WERI-Rb-1 (cell line): ENCODE results near the gene THUMPD3.

Experiments used
- DNase-seq: peaks from one replicate; pipeline ENCODE4 v3.0.0-alpha.2; 2020
- H3K27ac ChIP-seq: fragments of 250-450 bp; sonication (Bioruptor Pico); 2 replicates; pipeline ENCODE4 v1.5.1; 2020; ENCODE audit warnings: mild to moderate bottlenecking, moderate library complexity
- H3K27me3 ChIP-seq: fragments of 250-450 bp; sonication (Bioruptor Pico); 2 replicates; pipeline ENCODE4 v1.5.1; 2021; ENCODE audit warnings: mild to moderate bottlenecking, low read depth, moderate library complexity; ENCODE audit not compliant: insufficient read depth, severe bottlenecking
- H3K36me3 ChIP-seq: fragments of 250-450 bp; sonication (Bioruptor Pico); 2 replicates; pipeline ENCODE4 v1.5.1; 2020; ENCODE audit warnings: mild to moderate bottlenecking, moderate library complexity
- H3K4me3 ChIP-seq: 2 replicates; pipeline ENCODE4 v1.5.1; 2011; ENCODE audit warnings: low read depth, mild to moderate bottlenecking, control low read depth, low read length
- H3K9me3 ChIP-seq: fragments of 250-450 bp; sonication (Bioruptor Pico); 2 replicates; pipeline ENCODE4 v1.5.1; 2021; ENCODE audit warnings: mild to moderate bottlenecking, moderate library complexity; ENCODE audit not compliant: severe bottlenecking
- CTCF ChIP-seq: IDR thresholded peaks from 2 replicates; pipeline ENCODE4 v1.5.1; 2011; ENCODE audit warnings: low read depth, mild to moderate bottlenecking, control low read depth, inconsistent platforms, low read length

THUMPD3 gene

GRCh38 chr3:9404680-9405079 is 41.8 kb downstream of the THUMPD3 start:
- Histone ChIP-seq H3K9me3 (no peaks in the 10 kb centered on the region), H3K36me3 (peaks cover 9% of the 10 kb centered on the region), H3K27ac (peak overlapping the region; percentile 99), H3K27me3 (no peaks in the 10 kb centered on the region), H3K4me3 (no peak overlapping the region)
- peak; percentile 25; the same call in 1 of the 2 replicates for TF ChIP-seq CTCF
- no peak for DNase-seq

GRCh38 chr3:9405756-9406155 is 42.9 kb downstream of the THUMPD3 start:
- Histone ChIP-seq H3K36me3 (peaks cover 16% of the 10 kb centered on the region), H3K4me3 (no peak overlapping the region), H3K27me3 (no peaks in the 10 kb centered on the region), H3K27ac (peak overlapping the region; percentile 99; the same call in 1 of the 2 replicates), H3K9me3 (no peaks in the 10 kb centered on the region)
- TF ChIP-seq CTCF, result no peak
- no peak for DNase-seq

GRCh38 chr3:9406856-9407626 is 44.2 kb downstream of the THUMPD3 start:
- H3K36me3 ChIP-seq, result peaks cover 13% of the 10 kb centered on the region
- TF ChIP-seq CTCF, result no peak
- H3K9me3 ChIP-seq, result no peaks in the 10 kb centered on the region
- H3K27me3 ChIP-seq, result no peaks in the 10 kb centered on the region
- no peak for DNase-seq
- H3K4me3 ChIP-seq, result no peak overlapping the region
- H3K27ac ChIP-seq, result no peak overlapping the region

GRCh38 chr3:9408061-9408460 is 45.2 kb downstream of the THUMPD3 start:
- Histone ChIP-seq H3K4me3 (no peak overlapping the region), H3K27ac (no peak overlapping the region), H3K27me3 (no peaks in the 10 kb centered on the region), H3K9me3 (no peaks in the 10 kb centered on the region), H3K36me3 (peaks cover 13% of the 10 kb centered on the region)
- DNase-seq, result no peak
- no peak for TF ChIP-seq CTCF

GRCh38 chr3:9408546-9408945 is 45.7 kb downstream of the THUMPD3 start:
- H3K9me3 ChIP-seq, result no peaks in the 10 kb centered on the region
- no peak overlapping the region for H3K27ac ChIP-seq
- no peak overlapping the region for H3K4me3 ChIP-seq
- H3K36me3 ChIP-seq, result peaks cover 13% of the 10 kb centered on the region
- no peak for DNase-seq
- no peak for TF ChIP-seq CTCF
- no peaks in the 10 kb centered on the region for H3K27me3 ChIP-seq
